Effector CD4-positive, alpha-beta T cell (primary cell): ENCODE data around the gene NKRF.
A peak's percentile ranks its signal among the peaks of the same experiment; 100 is the strongest.

ENCODE experiments used
- DNase-seq: peaks from one replicate; pipeline ENCODE4 v3.0.0-alpha.2; 2020

NKRF gene

DNA sequence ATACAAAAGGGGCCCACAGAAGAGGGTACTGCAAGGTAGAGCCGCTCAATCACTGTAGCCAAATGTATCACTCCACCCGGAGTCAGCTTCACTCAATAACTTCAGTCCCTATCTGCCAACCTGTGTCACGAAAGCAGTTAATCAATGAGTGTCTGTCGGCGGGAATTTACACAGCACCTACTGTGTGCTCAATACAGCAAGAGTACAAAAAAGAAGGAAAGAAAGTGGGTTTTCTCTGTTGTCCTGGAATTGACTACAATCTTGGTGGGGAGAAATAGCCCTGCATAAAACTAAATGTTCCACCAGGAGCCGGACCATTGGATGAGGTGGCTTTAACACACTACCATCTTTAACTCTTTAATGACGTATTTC, 780 bp upstream of the NKRF start:
- no peak for DNase-seq

DNA sequence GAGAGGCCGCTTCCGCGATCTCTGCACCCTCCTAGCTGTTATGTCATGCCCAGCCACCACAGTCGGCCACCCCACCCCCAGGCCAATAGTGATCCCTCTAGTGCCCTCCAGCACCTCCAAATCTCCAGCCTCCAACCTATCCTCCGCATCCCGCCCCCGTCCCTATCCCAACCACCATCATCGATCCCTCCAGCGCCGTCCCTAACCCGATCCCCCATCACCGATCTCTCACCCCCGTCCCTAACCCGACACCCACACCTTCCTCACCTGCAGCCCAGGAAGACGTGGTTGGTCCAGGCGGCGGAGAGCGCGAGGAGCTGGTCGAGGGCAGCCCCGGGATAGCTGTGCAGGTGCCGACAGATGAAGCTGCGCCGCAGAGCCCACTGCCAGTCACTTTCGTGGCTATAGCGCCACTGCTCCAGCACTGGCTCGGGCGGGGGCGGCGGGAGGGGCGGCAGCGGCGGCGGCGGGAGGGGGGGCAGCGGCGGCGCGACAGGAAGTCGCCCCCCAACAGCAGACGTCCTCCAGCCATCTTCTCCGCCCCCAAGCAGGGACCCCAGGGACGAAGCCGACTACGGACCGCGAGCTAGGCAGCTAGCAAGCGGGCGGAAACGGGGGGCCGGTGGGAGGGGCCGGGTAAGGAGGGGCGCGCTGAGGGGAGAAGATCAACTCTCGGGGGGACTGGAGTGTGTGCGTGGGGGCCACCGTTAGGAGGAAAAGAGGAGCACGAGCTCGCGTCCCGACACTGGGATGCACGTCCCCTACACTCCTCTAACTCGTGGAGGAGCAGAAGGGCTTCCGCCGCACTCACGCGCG, 552 bp downstream of the NKRF start:
- DNase-seq = peak; percentile 40

DNA sequence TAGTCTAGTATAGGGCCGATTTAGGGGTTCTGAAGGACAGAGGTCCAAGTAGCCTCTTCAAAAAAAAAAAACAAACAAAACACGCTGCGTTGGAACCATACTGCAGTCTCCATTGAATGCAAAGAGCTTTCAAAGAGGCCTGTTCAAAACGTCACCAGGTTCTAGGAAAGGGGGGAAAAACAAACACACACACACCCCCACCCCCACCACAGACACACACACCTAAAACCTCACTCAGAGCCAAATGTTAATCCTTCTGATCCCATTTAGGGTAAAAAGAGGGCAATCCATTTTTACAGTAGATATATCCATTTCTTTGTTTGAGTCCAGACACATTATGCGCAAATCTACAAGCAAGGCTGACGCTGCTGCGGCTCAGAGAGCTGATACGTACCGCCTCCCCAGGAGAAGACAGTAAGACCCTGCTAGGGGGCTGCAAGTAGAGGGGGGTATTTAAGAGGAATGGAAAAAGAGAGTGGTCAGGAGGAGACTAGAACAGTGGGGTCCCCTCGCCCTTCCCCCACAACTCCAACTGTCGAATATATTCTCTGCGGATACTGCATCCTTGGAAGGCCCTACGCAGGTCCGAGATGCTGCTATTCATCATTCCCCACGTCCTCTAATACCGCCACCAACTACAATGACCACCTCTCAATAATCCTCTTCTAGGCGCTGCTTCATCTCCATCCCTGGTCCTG, 1.3 kb downstream of the NKRF start:
- DNase-seq = no peak

DNA sequence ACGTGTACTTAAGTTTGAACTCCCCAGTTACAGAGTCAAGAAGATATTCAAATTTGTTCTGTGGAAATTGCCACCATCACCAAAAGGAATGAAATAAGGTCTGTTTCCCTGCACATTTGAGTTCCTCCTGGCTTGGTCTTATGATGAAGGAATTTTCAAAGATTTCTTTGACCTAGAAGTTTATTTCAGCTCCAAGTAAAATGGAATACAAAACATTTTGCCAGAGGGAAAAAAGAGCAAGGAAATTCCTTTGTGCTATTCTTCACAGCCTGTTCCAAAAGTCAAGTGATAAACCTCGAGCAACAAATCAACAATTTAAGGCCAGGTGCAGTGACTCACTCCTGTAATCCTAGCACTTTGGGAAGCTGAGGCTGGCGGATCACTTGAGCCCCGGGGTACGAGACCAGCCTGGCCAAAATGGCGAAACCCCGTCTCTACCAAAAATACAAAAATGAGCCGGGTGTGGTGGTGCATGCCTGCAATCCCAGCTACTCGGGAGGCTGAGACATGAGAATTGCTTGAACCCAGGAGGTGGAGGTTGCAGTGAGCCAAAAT, 3.4 kb downstream of the NKRF start:
- no peak for DNase-seq

DNA sequence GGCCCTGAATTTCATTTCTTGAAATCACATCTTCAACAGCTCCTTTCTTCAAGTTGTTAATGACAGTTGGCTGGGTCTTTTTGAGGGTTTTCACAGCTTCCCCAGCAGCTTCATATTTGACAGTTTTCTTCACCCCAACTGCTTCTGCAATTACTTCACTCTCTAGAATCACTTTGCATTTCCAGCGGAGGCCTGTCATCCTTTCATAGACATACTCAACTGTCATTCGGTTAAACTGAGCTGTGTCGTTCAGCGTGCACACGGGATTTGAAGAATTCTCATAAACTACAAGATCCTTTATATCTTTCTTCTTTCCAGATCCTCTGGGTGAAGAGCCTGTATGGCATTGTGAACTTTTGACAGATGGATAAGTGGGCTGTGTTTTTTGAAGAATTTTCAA, 16.4 kb downstream of the NKRF start:
- DNase-seq = no peak

DNA sequence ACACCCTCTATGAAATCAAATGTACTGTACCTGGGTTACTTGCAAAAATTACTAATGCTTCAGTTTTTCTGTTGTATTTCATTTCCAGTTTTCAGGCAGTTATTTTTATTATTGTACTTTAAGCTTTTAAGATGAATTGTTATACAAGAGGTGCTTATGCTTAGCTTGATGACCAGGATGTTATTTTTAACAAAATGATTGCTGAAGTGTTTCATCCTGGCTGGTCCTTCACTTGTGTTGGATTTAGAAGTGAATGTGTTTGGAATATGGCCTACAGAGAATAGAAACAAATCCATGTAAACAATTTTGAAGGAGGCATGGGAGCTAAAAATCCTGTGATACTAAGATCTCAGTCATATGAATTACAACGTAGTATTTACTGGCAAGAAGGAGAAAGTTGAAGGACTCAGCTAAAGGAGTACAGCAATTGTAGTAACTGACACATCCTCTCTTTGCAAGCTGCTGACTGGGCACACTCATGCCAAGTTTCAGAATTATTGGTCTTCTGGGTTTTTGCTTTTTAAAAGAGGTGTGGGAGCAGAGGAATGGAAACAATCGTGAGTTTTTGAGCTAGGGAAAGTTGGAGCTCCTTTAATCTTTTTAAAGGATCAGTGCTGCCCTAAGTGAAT, 22.7 kb downstream of the NKRF start:
- no peak for DNase-seq

DNA sequence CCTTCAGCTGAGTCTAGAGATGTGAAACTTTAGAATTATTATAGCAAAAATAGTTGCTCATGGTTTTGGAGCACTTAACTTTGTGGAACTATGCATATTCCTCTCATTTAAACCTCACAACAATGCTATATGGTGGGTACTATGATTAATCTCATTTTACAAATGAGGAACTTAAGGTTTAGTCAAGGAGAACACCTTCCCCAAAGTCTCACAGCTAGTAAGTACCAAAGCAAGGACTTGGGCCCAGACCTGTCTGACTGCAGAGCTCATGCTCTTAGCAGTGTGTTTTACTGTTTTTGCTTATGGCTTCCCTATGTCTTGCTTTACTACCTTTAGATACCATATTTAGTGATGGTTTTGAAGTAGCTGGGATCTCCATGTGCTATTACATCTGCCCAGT, 26.8 kb downstream of the NKRF start:
- no peak for DNase-seq

DNA sequence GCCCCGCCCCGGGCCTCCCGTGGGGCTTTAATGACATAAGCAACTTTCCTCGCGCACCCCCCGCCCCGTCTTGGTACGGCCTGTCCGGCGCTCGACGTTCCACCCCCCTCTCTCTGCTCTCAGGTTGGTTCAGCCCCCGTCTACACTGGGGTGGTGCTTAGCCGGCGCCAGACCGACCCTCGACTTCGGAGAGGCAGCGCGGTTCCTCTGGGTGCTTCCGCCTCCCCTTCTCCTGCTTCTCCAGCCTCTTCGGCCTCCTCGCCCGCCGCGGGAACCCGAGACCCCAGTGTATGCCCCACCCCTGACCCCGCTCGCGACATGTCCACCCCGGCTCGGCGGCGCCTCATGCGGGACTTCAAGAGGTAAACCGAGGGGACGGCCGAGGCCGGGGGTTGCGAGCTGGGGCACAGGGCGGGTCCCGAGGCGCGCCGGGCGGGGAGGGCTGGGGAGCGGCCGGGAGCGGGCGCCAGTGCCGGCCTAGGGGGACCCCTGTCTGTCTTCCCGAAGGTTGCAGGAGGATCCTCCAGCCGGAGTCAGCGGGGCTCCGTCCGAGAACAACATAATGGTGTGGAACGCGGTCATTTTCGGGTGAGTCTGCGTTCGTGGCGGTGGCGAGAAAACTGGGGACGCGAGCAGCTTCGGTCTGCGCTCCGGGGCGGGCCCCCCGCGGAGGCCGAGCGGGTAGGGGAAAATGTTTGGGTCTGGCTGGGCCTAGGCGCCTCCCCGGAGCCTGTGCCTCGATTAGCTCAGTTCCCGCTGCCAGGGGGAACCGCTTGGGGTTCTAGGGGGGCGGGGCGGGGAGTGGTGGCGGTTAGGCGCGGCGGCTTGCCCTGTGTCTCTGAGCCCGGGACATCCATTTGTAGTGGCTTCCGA, 31.6 kb downstream of the NKRF start, which contains the start of gene UBE2A:
TSS of gene UBE2A (plus strand) at position 170 of the 873 bp plus-strand sequence. CDS start at position 319, 149 bp downstream.
- DNase-seq = peak; percentile 84

DNA sequence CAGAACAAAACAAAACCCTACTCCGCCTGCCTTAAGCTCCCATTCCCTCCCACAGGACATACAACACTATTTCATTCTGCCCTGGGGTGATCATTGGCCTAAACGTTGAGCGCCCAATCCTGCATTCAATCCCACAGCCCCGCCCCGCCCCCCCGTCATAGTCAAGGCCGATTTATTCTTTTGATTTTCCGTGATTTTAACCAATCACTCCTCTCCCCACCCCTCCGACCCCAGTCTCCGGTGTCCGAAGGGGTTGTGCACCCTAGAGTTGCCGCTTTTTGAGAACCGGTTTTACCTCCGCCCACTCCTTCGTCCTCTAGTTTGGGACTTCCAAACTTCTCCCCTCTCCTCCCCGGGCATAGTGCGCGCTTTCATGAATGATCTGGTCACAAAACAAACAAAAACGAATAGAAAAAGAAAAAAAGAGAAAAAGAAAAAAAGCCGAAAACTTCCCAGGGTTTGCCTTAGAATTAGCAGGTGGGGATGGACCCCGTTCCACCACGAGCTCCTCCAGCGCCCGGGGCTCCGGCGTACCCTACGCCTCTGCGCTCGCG, 32.3 kb downstream of the NKRF start:
- DNase-seq = no peak

DNA sequence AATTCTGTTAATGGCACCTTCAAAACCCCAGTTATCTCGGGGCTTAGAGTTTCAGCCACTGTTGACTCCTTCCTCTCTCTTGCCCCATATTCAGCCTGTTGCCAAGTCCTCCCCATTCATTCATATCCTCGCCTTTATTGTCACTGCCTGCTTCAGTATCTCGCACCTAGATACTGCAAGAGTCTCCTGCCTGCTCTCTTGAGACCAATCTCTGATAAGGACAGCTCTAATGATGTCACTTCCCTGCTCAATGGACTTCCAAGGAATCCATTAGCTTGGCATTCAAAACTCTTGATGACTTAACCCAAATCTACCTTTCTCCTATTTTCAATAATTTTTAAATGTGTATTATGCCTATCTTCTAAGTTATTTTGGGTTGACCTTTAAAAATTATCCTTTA, 33.0 kb downstream of the NKRF start:
- no peak for DNase-seq

DNA sequence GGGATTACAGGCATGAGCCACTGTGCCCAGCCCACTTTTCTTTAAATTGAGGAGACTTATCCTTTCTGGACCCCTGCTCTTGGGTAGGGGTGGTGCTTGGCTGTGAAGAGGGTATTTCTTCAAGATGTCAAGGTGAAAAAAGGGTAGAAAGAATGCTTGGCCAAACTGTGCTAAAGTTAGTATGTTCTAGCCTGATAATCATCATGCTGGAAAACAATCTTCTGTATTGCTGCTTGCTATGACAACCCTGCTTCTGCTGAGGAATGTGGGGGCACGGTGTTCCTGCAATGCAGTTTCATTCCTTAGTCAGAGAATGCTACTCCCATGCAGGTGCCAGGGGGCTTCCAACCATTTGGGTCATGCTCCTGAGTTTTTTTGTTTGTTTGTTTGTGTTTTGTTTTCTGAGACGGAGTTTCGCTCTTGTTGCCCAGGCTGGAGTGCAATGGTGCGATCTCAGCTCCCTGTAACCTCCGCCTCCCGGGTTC, 35.8 kb downstream of the NKRF start:
- DNase-seq = no peak

DNA sequence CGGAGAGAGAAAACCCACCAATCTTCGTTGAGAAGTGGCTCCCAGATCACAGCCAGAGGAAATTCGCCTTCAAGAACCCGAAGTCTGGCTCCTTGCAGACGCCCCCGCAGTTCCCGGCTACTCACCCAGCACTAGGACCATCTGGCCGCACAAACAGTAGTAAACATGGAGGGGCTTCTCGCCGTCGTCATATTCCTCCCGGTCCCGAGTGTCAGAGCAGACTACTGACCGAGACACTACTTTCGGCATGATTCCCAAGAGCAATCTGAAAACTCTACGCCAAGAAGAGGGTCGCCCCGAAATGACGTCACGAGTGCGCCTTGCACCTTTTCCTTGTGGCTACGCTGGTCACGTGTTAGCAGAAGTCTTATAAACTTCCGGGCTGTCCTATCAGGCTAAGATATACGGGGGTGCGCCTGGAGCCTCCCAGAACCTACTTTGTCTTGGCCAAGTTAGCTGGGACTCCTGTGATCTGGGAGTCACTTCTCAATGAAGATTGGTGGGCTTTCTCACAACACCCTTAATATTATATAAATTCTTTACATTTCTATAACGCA, 41.0 kb downstream of the NKRF start, which contains the start of gene STEEP1:
TSS of gene STEEP1 (minus strand) at position 303 of the 557 bp plus-strand sequence. CDS start at position 249, 54 bp downstream.
- DNase-seq = peak; percentile 78

DNA sequence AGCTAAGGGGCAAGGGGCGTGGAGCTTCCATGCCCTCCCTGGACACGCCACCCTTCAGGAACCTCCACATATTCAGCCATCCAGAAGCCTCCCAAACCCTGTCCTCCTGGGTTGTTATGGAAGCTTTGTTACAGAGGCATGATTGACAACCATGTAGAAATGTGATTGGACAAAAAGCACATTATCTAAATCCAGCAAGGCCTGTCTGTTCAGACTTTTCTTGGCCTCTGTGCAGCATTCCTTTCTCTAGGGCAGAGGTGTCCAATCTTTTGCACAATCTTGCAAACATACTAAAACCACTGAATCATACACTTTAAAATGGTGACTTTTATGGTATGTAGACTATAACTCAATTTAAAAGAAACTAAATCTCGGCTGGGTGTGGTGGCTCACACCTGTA, 53.7 kb downstream of the NKRF start:
- DNase-seq = no peak

DNA sequence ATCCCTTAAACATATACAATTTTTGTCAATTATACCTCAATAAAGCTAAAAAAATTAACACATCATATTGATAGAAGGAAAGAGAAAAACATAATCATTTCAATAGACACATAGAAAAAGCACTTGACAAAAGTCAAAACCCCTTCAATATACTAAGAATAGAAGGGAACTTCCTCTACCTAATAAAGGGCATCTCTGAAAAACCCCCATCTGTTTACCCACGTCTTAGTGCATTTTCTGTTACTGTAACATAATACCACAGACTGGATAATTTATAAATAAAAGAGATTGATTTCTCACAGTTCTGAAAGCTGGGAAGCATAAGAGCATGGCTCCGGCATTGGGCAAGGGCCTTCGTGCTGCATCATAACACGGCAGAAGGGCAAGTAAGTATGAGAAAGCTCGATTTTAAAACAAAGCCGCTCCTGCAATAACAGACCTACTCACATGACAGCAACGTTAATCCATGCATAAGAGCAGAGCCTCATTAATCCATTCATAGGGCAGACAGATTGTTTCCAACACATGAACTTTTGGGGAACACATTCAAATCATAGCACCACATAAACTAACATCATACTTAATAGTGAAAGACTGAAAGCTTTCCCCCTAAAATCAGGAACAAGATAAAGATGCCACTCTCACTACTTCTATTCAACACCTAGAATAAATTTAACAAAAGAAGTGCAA, 56.8 kb downstream of the NKRF start:
- DNase-seq = no peak

DNA sequence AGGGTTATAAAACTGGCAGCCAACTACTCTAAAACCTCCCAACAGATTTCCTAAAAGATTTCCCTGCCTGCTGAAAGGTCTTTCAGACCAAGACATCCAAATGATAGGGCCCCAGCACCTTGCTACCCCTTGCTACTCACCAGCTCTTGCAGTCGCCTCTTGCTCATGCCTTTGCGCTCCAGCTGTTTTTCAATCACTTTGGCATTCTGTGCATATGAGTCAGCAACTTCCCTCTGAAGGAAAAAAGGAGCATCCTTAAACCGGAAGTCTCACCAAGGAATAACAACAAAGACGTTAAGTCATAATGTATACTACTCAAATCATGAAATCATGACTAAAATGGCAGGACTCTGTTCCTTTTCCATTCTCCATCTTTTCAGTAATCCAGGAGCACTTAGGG, 65.0 kb downstream of the NKRF start:
- no peak for DNase-seq

DNA sequence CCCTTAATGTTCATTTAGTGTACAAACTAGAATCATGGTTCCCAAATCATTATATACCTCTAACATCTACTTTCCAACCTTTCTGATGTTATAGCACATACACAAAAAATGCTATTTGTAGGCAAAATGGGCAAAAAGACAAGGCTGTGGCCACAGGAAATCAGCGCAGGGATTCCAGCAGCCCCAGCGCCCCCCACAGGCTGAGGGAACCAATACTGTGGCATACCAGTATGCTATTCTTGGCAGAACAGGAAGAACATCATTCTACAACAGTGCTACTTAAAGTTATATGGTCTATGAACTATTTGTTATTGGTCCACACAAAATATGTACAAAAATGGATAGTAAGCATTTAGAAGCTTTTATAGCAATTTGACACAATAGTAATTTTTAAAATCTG, 66.4 kb downstream of the NKRF start:
- DNase-seq = no peak
